HUES6 (cell line): ENCODE results near the gene MED29.
A peak's percentile ranks its signal among the peaks of the same experiment; 100 is the strongest.

Experiments
- H3K27ac ChIP-seq: 2 replicates; pipeline ENCODE4 v1.7.0; 2013; ENCODE audit warnings: low read depth, mild to moderate bottlenecking, low read length, inconsistent platforms
- H3K27me3 ChIP-seq: 2 replicates; pipeline ENCODE4 v1.6.1; 2013; ENCODE audit warnings: low read length; ENCODE audit not compliant: control insufficient read depth, insufficient read depth
- H3K36me3 ChIP-seq: 2 replicates; pipeline ENCODE4 v1.6.1; 2013; ENCODE audit warnings: low read length; ENCODE audit not compliant: control insufficient read depth, insufficient read depth
- H3K4me1 ChIP-seq: 2 replicates; pipeline ENCODE4 v1.6.1; 2013; ENCODE audit warnings: low read length; ENCODE audit not compliant: control insufficient read depth, insufficient read depth
- H3K4me3 ChIP-seq: 2 replicates; pipeline ENCODE4 v1.5.1; 2013; ENCODE audit warnings: low read depth, low read length
- H3K9ac ChIP-seq: one replicate; pipeline ENCODE4 v1.6.1; 2013; ENCODE audit warnings: mild to moderate bottlenecking, low read length
- H3K9me3 ChIP-seq: 2 replicates; pipeline ENCODE4 v1.6.1; 2013; ENCODE audit warnings: low read depth, low read length; ENCODE audit not compliant: control insufficient read depth, insufficient read depth

MED29 gene

DNA sequence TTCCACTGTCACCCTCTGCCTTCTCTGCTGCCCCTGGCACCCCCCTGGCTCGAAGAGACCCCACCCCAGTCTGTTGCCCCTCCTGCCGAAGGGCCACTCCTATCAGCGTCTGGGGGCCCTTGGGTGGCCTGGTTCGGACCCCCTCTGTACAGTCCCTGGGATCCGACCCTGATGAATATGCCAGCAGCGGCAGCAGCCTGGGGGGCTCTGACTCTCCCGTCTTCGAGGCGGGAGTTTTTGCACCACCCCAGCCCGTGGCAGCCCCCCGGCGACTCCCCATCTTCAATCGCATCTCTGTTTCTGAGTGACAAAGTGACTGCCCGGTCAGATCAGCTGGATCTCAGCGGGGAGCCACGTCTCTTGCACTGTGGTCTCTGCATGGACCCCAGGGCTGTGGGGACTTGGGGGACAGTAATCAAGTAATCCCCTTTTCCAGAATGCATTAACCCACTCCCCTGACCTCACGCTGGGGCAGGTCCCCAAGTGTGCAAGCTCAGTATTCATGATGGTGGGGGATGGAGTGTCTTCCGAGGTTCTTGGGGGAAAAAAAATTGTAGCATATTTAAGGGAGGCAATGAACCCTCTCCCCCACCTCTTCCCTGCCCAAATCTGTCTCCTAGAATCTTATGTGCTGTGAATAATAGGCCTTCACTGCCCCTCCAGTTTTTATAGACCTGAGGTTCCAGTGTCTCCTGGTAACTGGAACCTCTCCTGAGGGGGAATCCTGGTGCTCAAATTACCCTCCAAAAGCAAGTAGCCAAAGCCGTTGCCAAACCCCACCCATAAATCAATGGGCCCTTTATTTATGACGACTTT is 17.4 kb downstream of the MED29 start:
- Histone ChIP-seq H3K9me3 (no peaks in the 10 kb centered on the region), H3K9ac (peak overlapping the region; percentile 88), H3K27me3 (no peaks in the 10 kb centered on the region), H3K27ac (no peak overlapping the region), H3K4me1 (peaks cover 48% of the 10 kb centered on the region), H3K36me3 (no peaks in the 10 kb centered on the region), H3K4me3 (peak overlapping the region; percentile 93)

DNA sequence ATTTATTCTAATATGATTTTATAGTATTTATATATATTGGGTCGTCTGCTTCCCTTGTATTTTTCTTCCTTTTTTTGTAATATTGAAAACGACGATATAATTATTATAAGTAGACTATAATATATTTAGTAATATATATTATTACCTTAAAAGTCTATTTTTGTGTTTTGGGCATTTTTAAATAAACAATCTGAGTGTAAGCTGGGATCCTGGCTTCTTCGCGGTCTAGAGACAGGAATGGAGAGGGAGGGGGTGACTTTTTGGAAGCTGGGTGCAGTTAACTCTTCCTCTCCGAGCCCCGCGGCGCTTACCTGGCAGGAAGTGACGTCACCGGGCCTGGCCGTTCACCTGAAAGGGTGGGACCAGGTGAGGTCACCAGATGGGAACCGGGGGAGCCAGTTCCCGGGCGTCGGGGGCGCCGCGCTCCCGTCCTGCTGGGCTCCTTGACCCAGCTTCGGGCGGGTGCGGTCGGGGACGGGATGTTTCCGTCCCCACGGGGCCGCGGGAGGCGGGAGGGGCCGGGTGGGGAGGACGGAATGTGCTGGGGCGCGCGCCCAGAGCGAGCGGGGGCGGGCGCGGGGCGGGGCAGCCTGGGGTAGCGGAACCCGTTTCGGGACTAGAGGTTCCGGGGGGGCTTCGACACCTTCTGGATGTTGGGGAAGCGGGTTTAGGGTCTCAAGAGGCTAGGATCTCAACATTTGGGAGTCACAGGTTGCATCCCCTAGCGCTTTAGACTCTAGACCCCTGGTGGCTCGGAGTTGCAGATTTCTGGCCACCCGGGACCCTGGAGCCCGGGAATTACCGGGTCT is 18.2 kb downstream of the MED29 start:
- Histone ChIP-seq H3K9ac (peak overlapping the region; percentile 91), H3K36me3 (no peaks in the 10 kb centered on the region), H3K27me3 (no peaks in the 10 kb centered on the region), H3K4me3 (peak overlapping the region; percentile 94), H3K9me3 (no peaks in the 10 kb centered on the region), H3K27ac (peak overlapping the region; percentile 94), H3K4me1 (peaks cover 48% of the 10 kb centered on the region)

DNA sequence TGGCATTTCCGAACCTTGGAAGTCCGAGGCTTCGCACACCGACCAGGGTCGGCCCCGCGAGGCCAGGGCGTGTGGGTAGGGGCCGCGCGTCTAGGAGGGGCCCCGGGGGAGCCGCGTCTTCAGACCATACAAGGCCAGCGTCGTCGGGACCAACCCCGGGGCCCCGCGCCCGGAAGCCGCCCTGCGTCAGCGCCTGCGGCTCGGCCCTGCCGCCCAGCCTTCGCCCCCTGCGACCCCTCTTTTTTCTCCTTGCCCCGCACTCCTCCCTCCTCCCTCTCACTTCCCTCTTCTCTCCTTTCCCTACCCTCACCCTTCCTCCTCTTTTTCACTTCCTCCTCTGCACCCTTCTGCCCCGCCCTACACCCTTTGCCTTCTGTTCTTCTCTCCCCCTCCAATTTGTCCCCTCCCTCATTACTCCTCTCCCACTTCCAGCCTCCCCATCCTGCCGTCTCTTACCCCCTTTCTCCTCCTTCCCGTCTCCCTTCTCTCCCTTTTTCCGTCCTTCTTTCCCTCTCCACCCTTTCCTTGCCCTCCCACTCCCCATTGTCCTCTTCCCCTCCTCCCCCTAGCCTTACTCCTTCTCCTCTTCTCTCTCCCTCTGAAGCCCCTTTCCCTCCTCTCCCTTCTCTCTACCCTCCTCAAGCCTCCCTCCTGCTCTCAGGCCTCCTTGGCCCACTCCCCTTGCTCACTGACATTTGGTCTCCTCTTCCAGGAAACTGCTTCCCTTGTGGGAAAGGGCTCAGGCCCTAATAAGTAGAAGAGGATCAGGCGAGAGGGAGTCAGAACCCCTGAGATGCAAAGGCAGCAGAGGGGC is 19.0 kb downstream of the MED29 start:
- H3K27me3 ChIP-seq, result no peaks in the 10 kb centered on the region
- H3K9ac ChIP-seq, result peak overlapping the region; percentile 91
- H3K36me3 ChIP-seq, result no peaks in the 10 kb centered on the region
- peak overlapping the region; percentile 94 for H3K4me3 ChIP-seq
- no peaks in the 10 kb centered on the region for H3K9me3 ChIP-seq
- H3K4me1 ChIP-seq, result peaks cover 49% of the 10 kb centered on the region
- peak overlapping the region; percentile 94 for H3K27ac ChIP-seq

DNA sequence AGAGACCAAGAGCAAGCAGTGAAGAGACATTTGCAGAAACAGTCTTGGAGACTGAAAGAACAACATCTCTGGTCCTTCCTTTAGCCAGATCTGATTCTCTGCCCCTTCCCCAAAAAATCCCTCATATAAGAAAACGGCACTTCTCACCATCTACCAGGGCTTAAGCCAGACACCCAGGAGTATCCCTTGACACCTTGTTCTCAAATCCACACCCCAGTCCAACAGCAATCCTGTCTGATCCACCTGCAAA is 19.6 kb downstream of the MED29 start:
- Histone ChIP-seq H3K9me3 (no peaks in the 10 kb centered on the region), H3K9ac (peak overlapping the region; percentile 91), H3K4me1 (peaks cover 47% of the 10 kb centered on the region), H3K27me3 (no peaks in the 10 kb centered on the region), H3K27ac (peak overlapping the region; percentile 94; the same call in 1 of the 2 replicates), H3K36me3 (peaks cover 1% of the 10 kb centered on the region), H3K4me3 (peak overlapping the region; percentile 94)

DNA sequence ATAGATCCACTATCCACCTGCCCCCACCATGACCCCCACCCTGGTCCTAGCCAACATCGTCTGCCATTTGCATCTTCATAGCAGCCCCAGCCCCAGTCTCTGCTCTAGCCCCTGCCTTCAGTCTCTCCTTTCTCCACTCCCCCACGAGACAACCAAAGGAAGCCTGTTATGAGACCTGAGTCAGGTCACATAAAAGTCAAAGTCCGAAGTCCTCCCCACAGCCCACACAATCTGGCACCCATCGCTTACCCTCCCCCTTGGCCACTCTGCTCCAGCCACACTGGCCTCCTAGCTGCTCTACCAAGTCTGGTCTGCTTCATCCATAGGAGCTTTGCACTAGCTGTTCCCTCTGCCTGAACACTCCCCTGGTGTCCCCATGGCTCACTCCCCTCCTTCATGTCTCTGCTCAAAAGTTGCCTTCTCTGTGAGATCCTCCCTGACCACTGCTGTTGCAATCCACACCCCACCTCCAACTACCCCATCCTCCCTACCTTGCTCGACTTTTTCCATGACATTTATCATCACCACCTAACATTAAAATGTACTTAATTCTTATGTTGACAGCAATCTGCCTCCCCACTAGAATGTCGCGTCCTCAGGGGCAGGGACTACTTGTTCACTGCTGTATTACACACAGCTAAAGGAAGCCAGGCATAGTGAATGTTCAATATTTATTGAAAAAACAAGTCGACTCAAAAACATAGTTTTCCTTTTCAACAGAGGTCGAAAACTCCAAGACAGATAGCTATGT is 20.1 kb downstream of the MED29 start:
- Histone ChIP-seq H3K36me3 (peaks cover 6% of the 10 kb centered on the region), H3K27me3 (no peaks in the 10 kb centered on the region), H3K9ac (peak overlapping the region; percentile 91), H3K4me3 (peak overlapping the region; percentile 94), H3K4me1 (peaks cover 45% of the 10 kb centered on the region), H3K9me3 (no peaks in the 10 kb centered on the region), H3K27ac (no peak overlapping the region)

DNA sequence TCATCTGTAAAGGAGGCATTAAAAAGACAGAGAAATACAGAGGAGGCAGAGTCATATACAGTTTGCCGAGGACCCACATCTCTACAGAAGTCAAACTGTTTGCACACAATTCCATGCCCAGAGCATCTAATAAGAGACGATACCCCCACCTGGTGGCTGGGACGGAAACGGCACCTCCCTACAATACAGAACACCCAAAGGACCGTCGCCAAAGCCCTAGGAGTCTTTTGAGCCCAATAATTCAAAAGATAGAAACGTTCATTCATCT is 20.6 kb downstream of the MED29 start:
- H3K9me3 ChIP-seq, result no peaks in the 10 kb centered on the region
- H3K4me1 ChIP-seq, result peaks cover 45% of the 10 kb centered on the region
- peak overlapping the region; percentile 30 for H3K9ac ChIP-seq
- no peaks in the 10 kb centered on the region for H3K27me3 ChIP-seq
- H3K4me3 ChIP-seq, result peak overlapping the region; percentile 94
- no peak overlapping the region; the same call in 1 of the 2 replicates for H3K27ac ChIP-seq
- peaks cover 11% of the 10 kb centered on the region for H3K36me3 ChIP-seq

DNA sequence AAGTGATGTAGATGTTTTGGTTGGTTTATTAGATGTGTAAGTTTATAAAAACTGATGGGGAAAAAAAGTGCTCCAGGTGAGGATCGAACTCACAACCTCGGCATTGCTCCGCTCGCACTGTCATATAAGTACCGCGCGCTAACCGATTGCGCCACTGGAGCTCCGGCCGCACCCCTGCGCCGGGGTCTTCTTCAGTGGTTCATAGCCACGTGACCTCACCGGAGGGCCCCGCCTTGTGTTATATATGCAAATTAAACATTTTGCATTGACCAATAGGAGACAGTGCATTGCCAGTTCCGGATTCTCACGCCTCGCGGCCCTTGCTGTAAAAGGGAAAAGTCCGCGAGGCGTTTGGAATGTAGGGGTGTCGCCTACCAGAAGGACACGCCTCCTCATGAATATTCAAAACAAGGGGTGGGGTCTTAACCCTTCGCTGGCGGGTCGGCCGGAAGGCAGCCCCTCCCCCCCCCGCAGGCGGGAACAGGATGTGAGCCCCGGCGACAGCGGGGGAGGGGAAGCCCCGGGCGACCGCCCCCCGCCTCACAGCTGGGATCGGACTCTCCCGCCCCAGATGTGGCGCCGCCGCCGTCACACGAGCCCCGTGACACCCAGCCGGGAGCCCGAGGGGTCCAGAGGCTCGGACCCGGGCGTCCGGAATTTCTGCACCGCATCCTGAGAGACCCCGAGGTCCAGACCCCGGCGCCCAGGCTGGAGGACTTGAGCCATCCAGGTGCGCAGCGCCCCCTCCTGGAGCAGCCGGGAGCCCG is 21.1 kb downstream of the MED29 start, which contains the start of gene PLEKHG2:
Gene PLEKHG2, plus strand, starts transcription at position 570 of the 767 bp plus-strand sequence. CDS start 1,418 bp downstream, outside the sequence.
- Histone ChIP-seq H3K27ac (peak within 1 kb of the TSS; percentile 97), H3K4me1 (peaks cover 45% of the 10 kb centered on the region), H3K27me3 (no peaks in the 10 kb centered on the region), H3K4me3 (peak within 1 kb of the TSS; percentile 94), H3K36me3 (peaks cover 15% of the 10 kb centered on the region), H3K9me3 (no peaks in the 10 kb centered on the region), H3K9ac (peak within 1 kb of the TSS; percentile 98)

DNA sequence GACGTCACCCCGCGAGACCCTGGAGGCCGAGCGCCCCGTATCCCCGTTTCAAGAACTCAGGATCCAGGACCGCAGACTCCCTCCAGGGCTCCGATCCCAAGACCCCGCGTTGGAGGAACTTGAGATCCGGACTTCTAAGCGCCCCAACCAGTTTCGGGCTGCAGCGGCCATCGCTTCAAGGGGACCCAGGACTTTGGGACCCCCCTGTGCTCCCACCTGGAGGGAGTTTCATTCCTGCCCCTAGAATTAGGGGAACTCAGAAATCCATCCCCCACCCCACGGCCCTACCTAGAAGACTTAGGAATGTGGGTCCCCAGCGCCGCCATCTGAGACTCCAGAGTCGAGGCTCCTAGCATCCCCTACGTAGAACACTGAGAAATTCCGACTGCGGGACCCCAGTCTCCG is 21.7 kb downstream of the MED29 start:
- Histone ChIP-seq H3K36me3 (peaks cover 21% of the 10 kb centered on the region), H3K9ac (peak overlapping the region; percentile 98), H3K9me3 (no peaks in the 10 kb centered on the region), H3K27ac (peak overlapping the region; percentile 97), H3K4me3 (peak overlapping the region; percentile 94), H3K27me3 (no peaks in the 10 kb centered on the region), H3K4me1 (peaks cover 41% of the 10 kb centered on the region)

DNA sequence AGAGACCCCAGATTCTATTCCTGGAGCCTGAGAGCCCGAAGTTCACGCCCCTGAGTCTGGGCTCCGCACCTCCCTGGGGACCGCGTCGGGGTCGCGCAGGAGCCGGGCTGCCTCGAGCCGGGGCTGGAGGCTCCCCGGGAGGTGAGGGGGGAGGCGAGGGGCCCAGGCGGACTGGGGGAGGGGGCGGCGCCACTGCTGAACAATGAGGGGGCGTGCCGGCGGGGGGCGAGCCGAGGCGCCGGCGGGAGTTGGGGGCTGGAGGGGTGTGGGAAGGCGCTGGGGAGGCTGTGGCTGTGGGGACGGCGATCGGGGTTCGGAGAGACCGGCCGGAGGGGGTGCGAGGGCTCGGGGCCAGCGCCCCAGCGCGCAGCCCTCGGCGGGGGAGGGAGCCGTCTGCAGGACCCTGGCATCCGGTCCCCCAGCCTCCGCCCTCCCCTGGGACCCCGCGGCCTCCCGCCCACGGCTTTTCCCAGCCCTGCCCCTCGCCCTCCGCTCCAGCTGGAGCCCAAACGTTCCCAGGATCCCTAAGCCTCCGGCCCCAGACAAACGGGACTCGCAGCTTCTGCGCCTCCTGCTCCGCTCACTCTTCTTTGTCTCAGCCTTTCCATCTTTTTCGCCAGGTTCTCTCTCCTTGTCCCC is 22.2 kb downstream of the MED29 start:
- peak overlapping the region; percentile 98 for H3K9ac ChIP-seq
- peak overlapping the region; percentile 94 for H3K4me3 ChIP-seq
- H3K27me3 ChIP-seq, result no peaks in the 10 kb centered on the region
- no peaks in the 10 kb centered on the region for H3K9me3 ChIP-seq
- H3K27ac ChIP-seq, result peak overlapping the region; percentile 97
- peaks cover 37% of the 10 kb centered on the region for H3K4me1 ChIP-seq
- H3K36me3 ChIP-seq, result peaks cover 25% of the 10 kb centered on the region
